Measurements from ENCODE around the gene DOCK10. TPM values are rescaled to one million over a fixed set of nuclear protein-coding genes. Genes with fewer than 3 reads are reported as not detected.

The DOCK10 gene
- total RNA-seq, 1 experiment from 2014 or later: 5.8 TPM

GRCh38 chr2:224851811-224852210 lies 190.5 kb downstream of the DOCK10 start:
- intact Hi-C loops (cut with micrococcal nuclease; ENCODE audit: unreplicated experiment): no loop called here
- DNase-seq (ENCODE audit: low read depth, low spot score) (no peak), ATAC-seq (no peak)
- CTCF ChIA-PET: no interaction called here
- H3K9me3 ChIP-seq (ENCODE audit: control insufficient read depth, insufficient read depth, low read depth, low read length): no peaks in the 10 kb centered on the region
- H3K27ac ChIP-seq (ENCODE audit: low read length): no peak overlapping the region
- no peaks in the 10 kb centered on the region for H3K36me3 ChIP-seq (ENCODE audit: control insufficient read depth, insufficient read depth, low read length)
- H3K27me3 ChIP-seq (ENCODE audit: control insufficient read depth, insufficient read depth, low read length): no peaks in the 10 kb centered on the region
- no peak for TF ChIP-seq TCF7L2 (IDR thresholded peaks at IDR 0.05; ENCODE audit: low read depth, low read length)
- TF ChIP-seq POLR2AphosphoS5 (IDR thresholded peaks at IDR 0.05; ENCODE audit: low read depth, low read length): no peak
- TF ChIP-seq, protein P1, sequence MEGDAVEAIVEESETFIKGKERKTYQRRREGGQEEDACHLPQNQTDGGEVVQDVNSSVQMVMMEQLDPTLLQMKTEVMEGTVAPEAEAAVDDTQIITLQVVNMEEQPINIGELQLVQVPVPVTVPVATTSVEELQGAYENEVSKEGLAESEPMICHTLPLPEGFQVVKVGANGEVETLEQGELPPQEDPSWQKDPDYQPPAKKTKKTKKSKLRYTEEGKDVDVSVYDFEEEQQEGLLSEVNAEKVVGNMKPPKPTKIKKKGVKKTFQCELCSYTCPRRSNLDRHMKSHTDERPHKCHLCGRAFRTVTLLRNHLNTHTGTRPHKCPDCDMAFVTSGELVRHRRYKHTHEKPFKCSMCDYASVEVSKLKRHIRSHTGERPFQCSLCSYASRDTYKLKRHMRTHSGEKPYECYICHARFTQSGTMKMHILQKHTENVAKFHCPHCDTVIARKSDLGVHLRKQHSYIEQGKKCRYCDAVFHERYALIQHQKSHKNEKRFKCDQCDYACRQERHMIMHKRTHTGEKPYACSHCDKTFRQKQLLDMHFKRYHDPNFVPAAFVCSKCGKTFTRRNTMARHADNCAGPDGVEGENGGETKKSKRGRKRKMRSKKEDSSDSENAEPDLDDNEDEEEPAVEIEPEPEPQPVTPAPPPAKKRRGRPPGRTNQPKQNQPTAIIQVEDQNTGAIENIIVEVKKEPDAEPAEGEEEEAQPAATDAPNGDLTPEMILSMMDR (IDR thresholded peaks at IDR 0.05): no peak
- TF ChIP-seq, protein P2, sequence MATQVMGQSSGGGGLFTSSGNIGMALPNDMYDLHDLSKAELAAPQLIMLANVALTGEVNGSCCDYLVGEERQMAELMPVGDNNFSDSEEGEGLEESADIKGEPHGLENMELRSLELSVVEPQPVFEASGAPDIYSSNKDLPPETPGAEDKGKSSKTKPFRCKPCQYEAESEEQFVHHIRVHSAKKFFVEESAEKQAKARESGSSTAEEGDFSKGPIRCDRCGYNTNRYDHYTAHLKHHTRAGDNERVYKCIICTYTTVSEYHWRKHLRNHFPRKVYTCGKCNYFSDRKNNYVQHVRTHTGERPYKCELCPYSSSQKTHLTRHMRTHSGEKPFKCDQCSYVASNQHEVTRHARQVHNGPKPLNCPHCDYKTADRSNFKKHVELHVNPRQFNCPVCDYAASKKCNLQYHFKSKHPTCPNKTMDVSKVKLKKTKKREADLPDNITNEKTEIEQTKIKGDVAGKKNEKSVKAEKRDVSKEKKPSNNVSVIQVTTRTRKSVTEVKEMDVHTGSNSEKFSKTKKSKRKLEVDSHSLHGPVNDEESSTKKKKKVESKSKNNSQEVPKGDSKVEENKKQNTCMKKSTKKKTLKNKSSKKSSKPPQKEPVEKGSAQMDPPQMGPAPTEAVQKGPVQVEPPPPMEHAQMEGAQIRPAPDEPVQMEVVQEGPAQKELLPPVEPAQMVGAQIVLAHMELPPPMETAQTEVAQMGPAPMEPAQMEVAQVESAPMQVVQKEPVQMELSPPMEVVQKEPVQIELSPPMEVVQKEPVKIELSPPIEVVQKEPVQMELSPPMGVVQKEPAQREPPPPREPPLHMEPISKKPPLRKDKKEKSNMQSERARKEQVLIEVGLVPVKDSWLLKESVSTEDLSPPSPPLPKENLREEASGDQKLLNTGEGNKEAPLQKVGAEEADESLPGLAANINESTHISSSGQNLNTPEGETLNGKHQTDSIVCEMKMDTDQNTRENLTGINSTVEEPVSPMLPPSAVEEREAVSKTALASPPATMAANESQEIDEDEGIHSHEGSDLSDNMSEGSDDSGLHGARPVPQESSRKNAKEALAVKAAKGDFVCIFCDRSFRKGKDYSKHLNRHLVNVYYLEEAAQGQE (IDR thresholded peaks at IDR 0.05; ENCODE audit: insufficient read depth in 1 of 2, low read depth in 2 of 2, low read length in 1 of 2): no peak
- no peak for TF ChIP-seq SIN3A (IDR thresholded peaks at IDR 0.05; ENCODE audit: borderline replicate concordance, insufficient read depth, low read depth, low read length)
- POLR2A ChIA-PET: no interaction called here
- in situ Hi-C loops (cut with HindIII; ENCODE audit: low pct_unique_long_range_greater_than_20kb, low sequenced_read_pairs): no loop called here
- BruUV-seq (replicated peaks): no TSS peak
- H3K4me1 ChIP-seq (ENCODE audit: control insufficient read depth, insufficient read depth, low read length): no peaks in the 10 kb centered on the region
- H3K4me3 ChIP-seq (ENCODE audit: low read depth in 2 of 2, low read length in 2 of 2): no peak overlapping the region

DNA sequence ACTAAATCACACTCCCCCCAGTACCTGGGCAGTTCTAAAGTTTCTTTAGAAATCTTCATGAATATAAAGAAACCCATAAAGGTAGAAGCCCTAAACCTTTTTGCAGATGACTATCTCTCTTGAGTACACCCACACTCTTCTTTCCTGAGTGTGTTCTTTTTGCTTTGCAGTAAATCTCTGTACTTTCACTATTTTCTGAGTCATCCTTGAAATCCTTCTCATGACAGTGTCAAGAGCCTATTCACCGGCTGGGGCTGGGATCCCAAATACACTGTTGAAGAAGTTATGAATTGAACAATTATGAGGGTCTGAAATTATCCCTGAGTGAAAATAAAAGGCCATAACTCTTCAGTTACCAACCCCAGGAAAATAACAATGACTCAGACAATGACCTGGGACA lies 192.2 kb downstream of the DOCK10 start:
- Histone ChIP-seq H3K9me3 (ENCODE audit: control insufficient read depth, insufficient read depth, low read depth, low read length) (no peaks in the 10 kb centered on the region), H3K4me3 (ENCODE audit: low read depth in 2 of 2, low read length in 2 of 2) (no peak overlapping the region), H3K27ac (ENCODE audit: low read length) (no peak overlapping the region), H3K27me3 (ENCODE audit: control insufficient read depth, insufficient read depth, low read length) (no peaks in the 10 kb centered on the region), H3K4me1 (ENCODE audit: control insufficient read depth, insufficient read depth, low read length) (no peaks in the 10 kb centered on the region), H3K36me3 (ENCODE audit: control insufficient read depth, insufficient read depth, low read length) (no peaks in the 10 kb centered on the region)
- CTCF ChIA-PET: no interaction called here
- DNase-seq (ENCODE audit: low read depth, low spot score) (no peak), ATAC-seq (no peak)
- no TSS peak for BruUV-seq (replicated peaks)
- TF ChIP-seq TCF7L2 (IDR thresholded peaks at IDR 0.05; ENCODE audit: low read depth, low read length) (no peak), POLR2AphosphoS5 (IDR thresholded peaks at IDR 0.05; ENCODE audit: low read depth, low read length) (no peak), SIN3A (IDR thresholded peaks at IDR 0.05; ENCODE audit: borderline replicate concordance, insufficient read depth, low read depth, low read length) (no peak)
- TF ChIP-seq, protein P1 (IDR thresholded peaks at IDR 0.05): no peak
- TF ChIP-seq, protein P2 (IDR thresholded peaks at IDR 0.05; ENCODE audit: insufficient read depth in 1 of 2, low read depth in 2 of 2, low read length in 1 of 2): no peak
- intact Hi-C loops (cut with micrococcal nuclease; ENCODE audit: unreplicated experiment): no loop called here
- POLR2A ChIA-PET: no interaction called here
- in situ Hi-C loops (cut with HindIII; ENCODE audit: low pct_unique_long_range_greater_than_20kb, low sequenced_read_pairs): no loop called here

Data from Panc1 (cell line).